Measurements from ENCODE around the gene ZMIZ1.
A peak's percentile ranks its signal among the peaks of the same experiment; 100 is the strongest.

Gene ZMIZ1

DNA sequence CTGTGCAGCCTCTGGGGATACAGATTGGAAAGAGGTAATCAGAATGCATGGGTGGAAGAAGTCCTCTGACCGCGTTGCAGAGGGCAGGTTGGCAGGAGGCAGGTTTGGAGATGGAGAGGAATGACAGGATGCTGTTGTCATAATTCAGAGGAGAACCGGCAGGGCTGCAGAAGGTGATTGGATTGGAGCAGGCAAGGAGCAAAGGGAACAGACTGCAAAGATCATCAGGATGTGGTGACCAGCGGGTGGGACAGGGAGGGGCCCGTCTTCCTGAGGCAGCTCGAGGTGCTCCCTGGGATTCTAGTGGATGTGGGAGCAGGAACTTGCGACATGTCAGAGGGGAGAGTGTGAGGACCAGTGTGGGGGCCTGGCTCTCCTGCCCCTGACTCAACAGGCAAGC is 200.0 kb downstream of the ZMIZ1 start:
- H3K9ac ChIP-seq (ENCODE audit: low read depth in 1 of 2, low read length in 2 of 2): no peak overlapping the region
- peaks cover 4 to 23% of the 10 kb centered on the region in 2 donors for H3K36me3 ChIP-seq (ENCODE audit: control insufficient read depth in 1 of 2, insufficient read depth in 2 of 2, low read length in 2 of 2)
- peaks cover 42 to 45% of the 10 kb centered on the region in 2 donors for H3K4me1 ChIP-seq (ENCODE audit: control insufficient read depth in 1 of 2, insufficient read depth in 2 of 2, low read length in 2 of 2)
- H3K4me3 ChIP-seq (ENCODE audit: low read depth in 1 of 2, low read length in 2 of 2): no peak overlapping the region
- H3K27me3 ChIP-seq (ENCODE audit: control insufficient read depth in 1 of 2, insufficient read depth in 2 of 2, low read length in 2 of 2): no peaks in the 10 kb centered on the region
- H3K27ac ChIP-seq (ENCODE audit: low read depth, low read length): no peak overlapping the region
- no peaks in the 10 kb centered on the region for H3K9me3 ChIP-seq (ENCODE audit: control insufficient read depth in 1 of 2, low read length in 2 of 2)

- Histone ChIP-seq H3K27ac (ENCODE audit: low read depth, low read length) (no peak overlapping the region), H3K36me3 (ENCODE audit: control insufficient read depth in 1 of 2, insufficient read depth in 2 of 2, low read length in 2 of 2) (peaks cover 4 to 23% of the 10 kb centered on the region in 2 donors), H3K4me1 (ENCODE audit: control insufficient read depth in 1 of 2, insufficient read depth in 2 of 2, low read length in 2 of 2) (peaks cover 46 to 47% of the 10 kb centered on the region in 2 donors), H3K27me3 (ENCODE audit: control insufficient read depth in 1 of 2, insufficient read depth in 2 of 2, low read length in 2 of 2) (no peaks in the 10 kb centered on the region), H3K9ac (ENCODE audit: low read depth in 1 of 2, low read length in 2 of 2) (no peak overlapping the region), H3K9me3 (ENCODE audit: control insufficient read depth in 1 of 2, low read length in 2 of 2) (no peaks in the 10 kb centered on the region), H3K4me3 (ENCODE audit: low read depth in 1 of 2, low read length in 2 of 2) (no peak overlapping the region)
Observed at GRCh38 chr10:79269443-79269842, 200.7 kb downstream of the ZMIZ1 start.

GRCh38 chr10:79269969-79270368 is 201.2 kb downstream of the ZMIZ1 start:
- peaks cover 4 to 23% of the 10 kb centered on the region in 2 donors for H3K36me3 ChIP-seq (ENCODE audit: control insufficient read depth in 1 of 2, insufficient read depth in 2 of 2, low read length in 2 of 2)
- H3K4me1 ChIP-seq (ENCODE audit: control insufficient read depth in 1 of 2, insufficient read depth in 2 of 2, low read length in 2 of 2): peaks cover 46 to 48% of the 10 kb centered on the region in 2 donors

GRCh38 chr10:79270466-79271246 is 201.9 kb downstream of the ZMIZ1 start:
- Histone ChIP-seq H3K4me3 (ENCODE audit: low read depth in 1 of 2, low read length in 2 of 2) (no peak overlapping the region), H3K9ac (ENCODE audit: low read depth in 1 of 2, low read length in 2 of 2) (no peak overlapping the region), H3K9me3 (ENCODE audit: control insufficient read depth in 1 of 2, low read length in 2 of 2) (no peaks in the 10 kb centered on the region), H3K36me3 (ENCODE audit: control insufficient read depth in 1 of 2, insufficient read depth in 2 of 2, low read length in 2 of 2) (peaks cover 4 to 23% of the 10 kb centered on the region in 2 donors), H3K27me3 (ENCODE audit: control insufficient read depth in 1 of 2, insufficient read depth in 2 of 2, low read length in 2 of 2) (no peaks in the 10 kb centered on the region), H3K27ac (ENCODE audit: low read depth, low read length) (no peak overlapping the region), H3K4me1 (ENCODE audit: control insufficient read depth in 1 of 2, insufficient read depth in 2 of 2, low read length in 2 of 2) (peaks cover 45 to 48% of the 10 kb centered on the region in 2 donors)

More at GRCh38 chr10:79269969-79270368, 201.2 kb downstream of the ZMIZ1 start:
- H3K9ac ChIP-seq (ENCODE audit: low read depth in 1 of 2, low read length in 2 of 2): no peak overlapping the region
- H3K9me3 ChIP-seq (ENCODE audit: control insufficient read depth in 1 of 2, low read length in 2 of 2): no peaks in the 10 kb centered on the region
- H3K27ac ChIP-seq (ENCODE audit: low read depth, low read length): no peak overlapping the region
- no peak overlapping the region for H3K4me3 ChIP-seq (ENCODE audit: low read depth in 1 of 2, low read length in 2 of 2)
- H3K27me3 ChIP-seq (ENCODE audit: control insufficient read depth in 1 of 2, insufficient read depth in 2 of 2, low read length in 2 of 2): no peaks in the 10 kb centered on the region

- Histone ChIP-seq H3K4me1 (ENCODE audit: control insufficient read depth in 1 of 2, insufficient read depth in 2 of 2, low read length in 2 of 2) (peaks cover 28 to 31% of the 10 kb centered on the region in 2 donors), H3K27me3 (ENCODE audit: control insufficient read depth in 1 of 2, insufficient read depth in 2 of 2, low read length in 2 of 2) (no peaks in the 10 kb centered on the region), H3K27ac (ENCODE audit: low read depth, low read length) (no peak overlapping the region), H3K9ac (ENCODE audit: low read depth in 1 of 2, low read length in 2 of 2) (no peak overlapping the region), H3K9me3 (ENCODE audit: control insufficient read depth in 1 of 2, low read length in 2 of 2) (no peaks in the 10 kb centered on the region), H3K36me3 (ENCODE audit: control insufficient read depth in 1 of 2, insufficient read depth in 2 of 2, low read length in 2 of 2) (peaks cover 7 to 35% of the 10 kb centered on the region in 2 donors), H3K4me3 (ENCODE audit: low read depth in 1 of 2, low read length in 2 of 2) (no peak overlapping the region)
Observed at GRCh38 chr10:79272353-79272752, 203.6 kb downstream of the ZMIZ1 start.

DNA sequence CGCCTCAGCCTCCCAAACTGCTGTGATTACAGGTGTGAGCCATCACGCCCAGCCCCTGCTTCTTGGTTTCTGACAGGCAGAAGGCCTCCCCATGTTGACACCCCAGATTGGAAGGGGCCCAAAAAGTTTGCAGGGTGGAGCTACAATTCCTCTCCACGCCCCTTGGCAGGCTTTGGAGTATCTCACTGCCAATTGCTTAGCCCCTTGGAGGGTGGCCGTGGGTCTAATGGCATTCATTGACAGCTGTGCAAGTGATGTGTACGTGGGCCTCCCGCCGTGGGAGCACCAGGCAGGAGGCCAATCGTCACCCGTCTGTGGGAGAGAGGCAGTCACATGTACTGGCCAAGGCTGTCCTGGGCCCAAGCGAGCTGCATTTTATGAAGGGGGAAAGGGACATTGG is 204.8 kb downstream of the ZMIZ1 start:
- no peaks in the 10 kb centered on the region for H3K27me3 ChIP-seq (ENCODE audit: control insufficient read depth in 1 of 2, insufficient read depth in 2 of 2, low read length in 2 of 2)
- no peaks in the 10 kb centered on the region for H3K9me3 ChIP-seq (ENCODE audit: control insufficient read depth in 1 of 2, low read length in 2 of 2)
- no peak overlapping the region for H3K4me3 ChIP-seq (ENCODE audit: low read depth in 1 of 2, low read length in 2 of 2)
- H3K27ac ChIP-seq (ENCODE audit: low read depth, low read length): peak overlapping the region; percentile 25
- peaks cover 10 to 36% of the 10 kb centered on the region in 2 donors for H3K36me3 ChIP-seq (ENCODE audit: control insufficient read depth in 1 of 2, insufficient read depth in 2 of 2, low read length in 2 of 2)
- no peak overlapping the region for H3K9ac ChIP-seq (ENCODE audit: low read depth in 1 of 2, low read length in 2 of 2)
- H3K4me1 ChIP-seq (ENCODE audit: control insufficient read depth in 1 of 2, insufficient read depth in 2 of 2, low read length in 2 of 2): peaks cover 20 to 23% of the 10 kb centered on the region in 2 donors

DNA sequence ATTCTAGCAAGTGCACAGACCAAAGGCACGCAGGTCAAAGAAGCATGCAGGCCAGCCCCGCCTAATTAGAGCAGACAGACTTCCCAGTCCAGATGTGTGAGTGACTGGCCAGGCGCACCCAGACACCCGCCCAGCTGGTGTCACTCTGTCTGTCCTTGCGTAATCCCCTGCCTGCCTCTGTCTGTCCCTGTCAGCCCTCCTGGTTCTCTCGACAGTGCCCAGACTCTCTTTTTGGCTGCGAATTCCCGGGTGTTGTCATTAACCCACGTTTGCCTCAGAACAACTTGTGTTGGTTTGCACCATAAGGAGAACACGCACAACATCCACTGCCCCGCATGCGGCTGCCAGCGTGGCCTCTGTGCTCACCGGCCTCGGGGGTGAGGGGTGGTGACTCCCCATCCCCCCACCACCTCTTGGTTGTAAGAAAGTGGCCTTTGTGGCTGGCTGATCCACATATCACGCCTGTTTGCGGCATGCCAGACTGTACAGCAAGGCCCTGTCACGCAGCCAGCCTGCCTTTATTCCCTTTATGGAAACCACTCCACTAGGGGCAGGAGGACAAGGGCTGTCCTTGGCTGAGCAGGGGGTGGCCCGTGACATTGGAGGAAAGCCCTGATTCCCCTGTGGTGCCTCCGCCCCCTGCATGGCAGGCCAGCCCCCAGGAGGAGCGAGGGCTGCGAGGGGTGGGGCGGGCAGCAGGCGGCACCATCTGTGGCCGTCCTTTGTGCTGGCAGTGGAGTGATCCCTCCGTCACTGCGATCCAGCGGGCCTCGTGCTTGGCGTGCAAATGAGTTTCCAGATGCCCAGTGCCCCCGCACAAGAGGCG is 205.7 kb downstream of the ZMIZ1 start:
- no peak overlapping the region for H3K4me3 ChIP-seq (ENCODE audit: low read depth in 1 of 2, low read length in 2 of 2)
- peaks cover 20 to 23% of the 10 kb centered on the region in 2 donors for H3K4me1 ChIP-seq (ENCODE audit: control insufficient read depth in 1 of 2, insufficient read depth in 2 of 2, low read length in 2 of 2)
- H3K9ac ChIP-seq (ENCODE audit: low read depth in 1 of 2, low read length in 2 of 2): no peak overlapping the region

GRCh38 chr10:79275105-79275430 is 206.3 kb downstream of the ZMIZ1 start:
- Histone ChIP-seq H3K27me3 (ENCODE audit: control insufficient read depth in 1 of 2, insufficient read depth in 2 of 2, low read length in 2 of 2) (no peaks in the 10 kb centered on the region), H3K27ac (ENCODE audit: low read depth, low read length) (no peak overlapping the region), H3K9me3 (ENCODE audit: control insufficient read depth in 1 of 2, low read length in 2 of 2) (no peaks in the 10 kb centered on the region), H3K4me1 (ENCODE audit: control insufficient read depth in 1 of 2, insufficient read depth in 2 of 2, low read length in 2 of 2) (peaks cover 18 to 23% of the 10 kb centered on the region in 2 donors), H3K36me3 (ENCODE audit: control insufficient read depth in 1 of 2, insufficient read depth in 2 of 2, low read length in 2 of 2) (peaks cover 10 to 36% of the 10 kb centered on the region in 2 donors), H3K4me3 (ENCODE audit: low read depth in 1 of 2, low read length in 2 of 2) (no peak overlapping the region), H3K9ac (ENCODE audit: low read depth in 1 of 2, low read length in 2 of 2) (no peak overlapping the region)

More for the DNA sequence above, 205.7 kb downstream of the ZMIZ1 start:
- H3K27ac ChIP-seq (ENCODE audit: low read depth, low read length): peak overlapping the region; percentile 8
- peaks cover 10 to 36% of the 10 kb centered on the region in 2 donors for H3K36me3 ChIP-seq (ENCODE audit: control insufficient read depth in 1 of 2, insufficient read depth in 2 of 2, low read length in 2 of 2)
- H3K9me3 ChIP-seq (ENCODE audit: control insufficient read depth in 1 of 2, low read length in 2 of 2): no peaks in the 10 kb centered on the region
- no peaks in the 10 kb centered on the region for H3K27me3 ChIP-seq (ENCODE audit: control insufficient read depth in 1 of 2, insufficient read depth in 2 of 2, low read length in 2 of 2)

- H3K4me1 ChIP-seq (ENCODE audit: control insufficient read depth in 1 of 2, insufficient read depth in 2 of 2, low read length in 2 of 2): peaks cover 14 to 23% of the 10 kb centered on the region in 2 donors
- H3K4me3 ChIP-seq (ENCODE audit: low read depth in 1 of 2, low read length in 2 of 2): no peak overlapping the region
- H3K9ac ChIP-seq (ENCODE audit: low read depth in 1 of 2, low read length in 2 of 2): no peak overlapping the region
- H3K27ac ChIP-seq (ENCODE audit: low read depth, low read length): no peak overlapping the region
- H3K9me3 ChIP-seq (ENCODE audit: control insufficient read depth in 1 of 2, low read length in 2 of 2): no peaks in the 10 kb centered on the region
- no peaks in the 10 kb centered on the region for H3K27me3 ChIP-seq (ENCODE audit: control insufficient read depth in 1 of 2, insufficient read depth in 2 of 2, low read length in 2 of 2)
- peaks cover 10 to 39% of the 10 kb centered on the region in 2 donors for H3K36me3 ChIP-seq (ENCODE audit: control insufficient read depth in 1 of 2, insufficient read depth in 2 of 2, low read length in 2 of 2)
Observed at GRCh38 chr10:79275431-79275851, 206.7 kb downstream of the ZMIZ1 start.
